GM18909 (cell line): ENCODE measurements around the gene EYS.

Source experiments
- ATAC-seq: cut with Tn5 transposase; IDR thresholded peaks from one replicate; pipeline ENCODE4 v1.9.1; 2021; ENCODE audit warnings: mild to moderate bottlenecking; ENCODE audit not compliant: unreplicated experiment, poor library complexity

EYS gene

DNA sequence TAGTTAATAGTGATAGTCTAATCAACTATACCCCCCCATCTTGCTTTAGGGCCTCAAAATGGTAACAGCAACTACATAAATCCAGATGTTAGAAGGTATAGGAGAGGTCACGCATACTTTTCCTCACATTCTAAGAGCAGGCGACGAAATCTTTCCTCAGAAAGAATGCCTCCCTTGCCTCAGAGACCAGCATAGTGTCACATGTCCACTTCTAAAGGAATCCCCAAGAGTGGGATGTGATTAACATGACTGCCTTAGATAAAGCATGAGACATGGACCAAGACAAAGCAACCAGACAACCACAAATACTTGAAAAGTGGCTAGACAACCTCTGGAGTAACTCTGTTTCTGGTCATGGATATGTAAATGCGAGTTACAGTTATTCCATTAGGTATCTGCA is 710.7 kb downstream of the EYS start:
- ATAC-seq = no peak

DNA sequence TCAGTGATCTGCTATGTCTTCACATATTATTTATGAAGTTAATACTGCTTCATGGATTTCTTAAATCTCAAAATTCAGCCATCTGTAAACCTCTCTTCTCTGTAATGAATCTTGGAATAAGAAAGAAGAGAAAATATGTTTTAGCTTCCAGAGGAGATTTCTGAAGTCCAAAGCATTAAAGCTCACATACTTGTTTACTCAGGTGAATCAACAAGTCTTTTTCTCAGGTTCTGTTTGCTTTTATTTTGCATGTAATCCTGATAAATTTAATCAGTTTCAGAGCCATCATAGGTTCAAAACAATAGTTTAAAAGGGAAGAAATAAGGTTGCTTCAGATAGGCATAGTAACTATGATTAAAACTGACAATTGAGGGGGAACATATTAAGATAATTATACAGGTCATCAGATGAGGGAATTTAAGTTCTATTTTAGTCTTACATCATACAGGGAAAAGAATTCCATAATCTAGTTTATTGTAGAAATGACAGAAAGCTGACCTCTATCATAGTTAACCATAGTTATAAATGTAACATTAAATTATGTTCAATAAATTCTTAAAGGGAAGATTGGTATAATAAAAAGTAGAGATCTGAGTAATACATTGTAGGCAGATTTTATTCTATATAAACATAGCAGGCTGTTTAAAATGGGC is 716.2 kb downstream of the EYS start:
- ATAC-seq = no peak

DNA sequence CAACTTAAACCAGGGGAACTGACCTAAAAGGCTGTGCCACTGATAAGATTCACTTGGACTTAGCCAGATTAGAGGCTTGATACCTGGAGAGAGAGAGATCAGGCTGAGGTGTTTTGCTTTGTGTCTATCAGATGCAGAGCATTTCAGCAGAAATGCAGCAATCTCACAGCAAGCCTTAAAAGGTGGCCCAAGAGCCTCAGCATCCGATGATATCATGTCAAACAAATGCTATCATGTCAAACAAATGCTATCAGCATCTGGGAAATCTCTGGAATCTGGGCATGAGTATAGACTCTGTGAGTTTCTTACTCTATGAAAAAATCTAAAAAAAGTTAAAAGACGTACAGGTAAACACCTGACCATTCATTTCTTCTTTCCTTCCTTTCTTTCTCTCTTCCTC is 718.9 kb downstream of the EYS start:
- ATAC-seq = no peak

DNA sequence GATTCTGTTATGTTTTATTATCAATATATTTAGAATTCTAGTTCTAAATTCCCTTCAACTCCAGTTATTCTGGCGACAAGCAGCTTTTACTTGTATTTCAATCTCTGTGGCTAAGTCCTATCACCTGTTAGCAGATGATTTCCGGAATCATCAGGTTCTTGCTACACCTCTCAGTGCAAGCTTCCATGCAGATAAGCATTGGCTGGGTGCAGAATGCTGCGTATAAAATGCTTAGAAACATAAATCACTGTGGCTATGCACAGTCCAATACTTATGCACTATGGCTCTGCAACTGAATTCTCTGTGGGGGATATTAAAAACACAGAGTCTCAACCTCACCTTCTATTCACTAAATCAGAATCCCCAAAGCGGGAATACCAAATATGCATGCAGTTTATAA is 720.0 kb downstream of the EYS start:
- ATAC-seq = no peak

DNA sequence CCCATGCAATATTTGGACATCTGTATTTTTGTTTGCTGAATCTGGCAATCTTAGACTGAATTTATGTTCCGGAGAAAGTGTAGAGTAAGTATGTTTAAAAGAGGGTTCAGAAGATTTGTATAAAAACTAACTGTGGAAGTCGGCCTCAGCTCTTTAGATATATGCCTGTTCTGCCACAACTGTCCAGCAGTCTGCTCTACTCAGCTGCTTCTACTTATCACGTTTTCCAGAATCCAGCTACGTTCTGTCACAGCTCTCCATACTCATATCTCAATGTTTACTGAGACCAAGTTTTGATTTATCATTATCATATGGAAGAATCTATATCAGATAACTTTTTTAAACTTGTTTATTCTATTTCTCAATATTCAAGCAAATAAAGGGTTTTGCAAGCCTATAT is 721.3 kb downstream of the EYS start:
- ATAC-seq = no peak

DNA sequence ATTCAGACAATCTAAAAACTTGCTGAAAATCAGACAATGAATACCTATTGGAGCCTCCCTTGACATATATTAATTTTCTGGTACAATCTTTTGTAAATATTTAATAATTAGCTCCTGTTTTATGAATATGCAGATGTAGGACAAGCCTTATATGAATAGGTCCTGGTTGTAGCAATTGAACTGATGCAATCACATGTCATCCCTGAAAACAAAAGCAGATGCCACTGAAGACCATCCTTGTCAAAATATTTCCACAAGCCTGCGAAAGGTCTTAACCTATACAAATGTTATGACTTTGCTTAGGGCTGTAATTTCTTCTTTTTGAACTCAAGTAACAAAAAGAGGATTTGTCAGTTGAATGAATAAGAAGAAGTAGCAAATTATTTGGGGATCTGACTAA is 722.1 kb downstream of the EYS start:
- ATAC-seq = no peak

DNA sequence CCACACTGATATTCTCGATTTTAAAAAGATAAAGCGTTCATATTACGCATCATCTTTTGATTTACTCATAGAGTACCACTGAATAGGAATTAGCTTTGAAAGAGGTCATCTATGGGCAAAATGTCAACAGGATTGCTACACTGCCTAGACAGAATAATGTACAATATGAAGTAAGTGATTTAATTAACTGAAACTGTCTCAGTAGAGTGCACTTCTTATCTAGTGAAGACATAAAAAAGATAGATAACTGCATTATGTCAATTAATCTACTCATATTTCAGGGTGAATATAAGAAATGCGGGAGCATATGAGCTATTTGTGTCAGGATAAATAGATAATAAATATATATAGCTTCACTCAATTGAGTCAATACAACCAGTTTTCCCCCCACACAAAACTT is 723.9 kb downstream of the EYS start:
- no peak for ATAC-seq

DNA sequence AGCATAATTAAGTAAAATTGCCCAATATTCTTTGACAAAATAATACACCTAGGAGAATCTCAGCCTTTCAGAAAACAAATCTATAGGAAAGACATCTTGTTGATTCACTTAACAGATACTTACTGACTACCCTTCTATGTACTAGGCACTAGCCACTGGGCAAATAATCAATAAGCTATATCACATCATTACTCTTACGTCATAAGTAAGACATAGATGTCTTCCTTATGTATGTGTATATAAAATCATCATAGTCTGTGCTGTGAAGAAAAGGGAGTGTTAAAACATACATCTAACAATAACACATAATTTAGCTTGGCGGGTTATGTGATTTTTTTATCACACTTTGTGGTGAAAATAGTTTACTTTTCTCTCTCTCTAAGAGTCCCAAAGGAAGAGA is 733.9 kb downstream of the EYS start:
- no peak for ATAC-seq

DNA sequence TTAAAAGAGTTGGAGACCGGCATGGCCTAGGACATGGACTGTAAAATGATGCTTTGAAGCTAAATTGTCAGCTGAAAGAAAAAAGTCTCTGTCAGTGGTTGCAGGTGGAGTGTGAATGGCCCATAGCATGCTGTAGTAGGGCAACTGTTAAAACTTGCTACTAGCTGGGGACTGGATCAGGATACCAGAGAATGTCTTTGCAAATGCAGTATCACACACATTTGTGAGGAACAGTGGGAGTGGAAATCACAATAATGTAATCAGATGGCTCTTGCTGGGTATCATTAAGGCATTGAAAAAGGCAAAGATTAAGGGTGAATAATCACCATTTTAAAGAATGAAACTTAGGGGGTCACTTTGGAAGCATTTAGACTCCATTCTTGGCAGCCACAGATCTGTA is 737.9 kb downstream of the EYS start:
- ATAC-seq = no peak

DNA sequence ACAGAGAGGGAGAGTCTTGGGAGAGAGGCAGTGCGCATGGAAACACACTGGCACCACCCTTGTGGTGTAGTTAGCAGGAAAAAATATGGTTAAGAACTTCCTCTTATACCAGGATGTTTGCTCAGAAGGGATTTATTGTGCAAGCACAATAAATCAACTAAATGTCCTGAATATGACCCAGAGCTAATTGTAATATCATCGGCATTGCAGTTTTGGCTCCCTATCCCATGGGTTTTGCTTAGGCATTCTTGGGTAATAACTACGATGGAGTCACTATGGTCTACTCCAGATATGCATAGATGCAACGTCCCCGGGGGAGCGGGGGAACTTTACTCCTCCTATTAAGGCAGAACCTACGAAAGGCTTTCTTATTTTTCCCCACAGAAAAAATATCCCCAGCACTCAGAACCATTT is 751.6 kb downstream of the EYS start:
- ATAC-seq = no peak

DNA sequence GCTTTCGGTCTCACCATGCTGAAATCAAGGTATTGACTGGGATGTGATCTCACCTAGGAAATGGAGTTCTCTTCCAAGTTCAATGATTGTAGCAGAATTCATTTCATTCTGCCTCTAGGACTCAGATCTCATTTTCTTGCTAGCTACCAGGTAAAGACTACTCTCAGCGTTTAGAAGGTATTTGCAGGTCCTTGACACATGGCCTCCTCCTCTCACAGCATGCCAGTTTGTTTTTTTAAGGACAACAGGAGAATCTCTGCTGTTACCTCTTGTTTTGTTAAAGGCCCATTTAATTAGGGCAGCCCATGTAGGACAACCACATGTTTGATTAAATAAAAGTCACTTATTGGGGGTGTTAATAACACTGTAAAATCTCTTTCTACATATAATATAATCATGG is 757.8 kb downstream of the EYS start:
- ATAC-seq = no peak

DNA sequence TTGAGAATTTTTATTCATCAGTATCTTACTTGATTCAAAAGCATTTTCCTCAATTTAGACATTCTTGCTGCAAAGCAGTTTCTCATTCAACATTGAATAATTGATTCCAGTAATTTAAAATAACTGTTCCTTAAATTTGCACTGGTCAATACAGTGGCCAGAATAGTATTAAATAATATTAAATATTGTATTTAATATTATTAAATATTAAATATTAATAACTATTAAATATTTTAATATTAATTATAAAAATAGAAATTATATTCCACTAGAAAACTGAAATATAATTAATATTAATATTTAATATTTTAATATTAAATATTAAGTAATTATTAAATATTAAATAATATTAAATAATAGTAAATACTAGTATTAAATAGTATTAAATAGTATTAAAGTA is 758.8 kb downstream of the EYS start:
- ATAC-seq = no peak

DNA sequence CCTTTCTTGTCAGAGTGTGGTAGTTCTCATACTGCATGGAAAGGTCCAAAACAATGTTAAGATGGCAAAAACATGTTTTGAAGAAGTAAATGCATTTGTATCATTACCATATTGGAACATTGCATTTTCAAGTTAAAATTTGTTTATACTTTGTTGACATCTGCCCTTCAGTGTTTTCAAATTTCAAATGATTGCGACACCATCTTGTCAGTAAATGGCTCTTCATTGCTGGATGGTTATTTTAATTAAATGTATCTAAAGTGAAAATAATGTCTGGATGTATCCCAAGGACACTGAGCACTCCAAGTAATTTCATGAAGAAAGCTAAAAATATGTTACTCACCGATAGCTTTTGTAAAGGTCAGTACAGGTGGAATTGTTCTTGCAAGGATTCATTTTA is 761.6 kb downstream of the EYS start:
- ATAC-seq = no peak

DNA sequence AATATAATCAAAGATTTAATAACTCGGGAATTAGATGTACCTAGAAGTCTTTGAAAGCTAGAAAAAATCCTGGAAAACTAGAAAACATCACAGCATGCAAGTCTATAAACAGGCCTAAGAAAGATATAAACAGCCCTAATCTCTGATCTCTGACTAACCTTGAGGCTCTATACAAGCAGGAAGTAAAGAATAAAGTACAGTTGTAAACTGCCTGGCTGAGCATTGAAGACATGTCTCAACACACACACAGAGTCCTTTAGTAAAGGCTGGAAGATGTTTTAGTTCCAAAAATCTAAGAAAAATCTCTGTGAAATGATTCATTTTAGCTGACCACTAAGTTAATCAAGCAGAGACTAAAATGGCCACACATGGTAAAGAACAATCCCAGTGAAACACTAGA is 774.5 kb downstream of the EYS start:
- ATAC-seq = no peak

DNA sequence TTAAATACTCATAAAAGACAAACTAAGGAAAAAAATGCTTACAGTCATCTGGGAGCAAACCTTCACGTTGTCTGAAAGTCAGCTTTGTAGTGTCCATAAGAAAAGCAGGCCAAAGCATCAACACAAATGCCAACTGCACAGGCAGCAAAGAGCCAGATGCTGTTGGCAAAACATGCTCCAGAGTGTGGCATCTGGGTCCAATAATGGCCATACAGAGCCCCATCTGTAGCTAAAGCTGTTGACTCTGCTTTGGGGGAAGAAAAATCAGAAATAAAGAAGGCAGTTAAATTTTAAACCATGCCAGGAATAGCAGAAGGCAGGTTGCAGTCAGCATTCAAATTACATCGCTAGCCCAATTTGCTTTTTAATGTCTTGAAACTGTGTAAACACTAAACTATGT is 776.3 kb downstream of the EYS start:
- ATAC-seq = no peak

DNA sequence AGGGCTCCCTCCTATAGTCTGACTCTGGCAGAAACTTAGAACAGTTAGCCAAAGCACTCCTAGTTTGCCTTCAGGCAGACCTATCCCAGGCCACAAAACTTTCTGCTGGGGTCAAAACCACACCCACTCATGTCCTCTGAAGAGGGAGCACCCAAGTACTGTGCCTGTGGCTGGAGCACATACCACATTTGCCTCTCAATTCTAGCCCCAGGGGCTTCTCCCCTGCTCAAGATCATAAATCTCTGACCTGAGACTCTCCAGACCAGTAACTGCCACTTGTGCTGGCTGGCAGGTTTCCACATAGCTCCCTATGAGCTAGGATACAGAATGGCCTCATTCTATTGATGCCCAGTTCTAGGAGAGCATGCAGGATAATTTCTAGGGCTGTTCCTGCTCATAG is 781.0 kb downstream of the EYS start:
- ATAC-seq = no peak

DNA sequence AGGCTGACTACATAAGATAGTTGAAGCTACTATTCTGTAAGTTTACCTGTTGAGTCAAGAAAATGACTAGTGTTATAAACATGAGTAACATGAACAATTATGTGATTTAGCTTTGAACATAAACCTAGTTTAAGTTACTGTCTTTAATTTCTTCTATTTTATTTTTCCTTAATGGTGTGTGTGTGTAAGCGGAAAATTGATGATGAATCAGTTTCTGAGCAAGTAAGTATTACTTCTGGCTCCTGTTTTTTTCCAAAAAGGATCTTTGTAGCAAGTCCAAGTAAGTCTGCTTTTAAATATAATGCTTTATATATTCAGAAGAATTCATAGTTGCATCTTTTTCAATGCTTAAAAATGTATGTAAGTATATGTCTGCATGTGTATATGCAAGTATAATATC is 786.8 kb downstream of the EYS start:
- no peak for ATAC-seq

DNA sequence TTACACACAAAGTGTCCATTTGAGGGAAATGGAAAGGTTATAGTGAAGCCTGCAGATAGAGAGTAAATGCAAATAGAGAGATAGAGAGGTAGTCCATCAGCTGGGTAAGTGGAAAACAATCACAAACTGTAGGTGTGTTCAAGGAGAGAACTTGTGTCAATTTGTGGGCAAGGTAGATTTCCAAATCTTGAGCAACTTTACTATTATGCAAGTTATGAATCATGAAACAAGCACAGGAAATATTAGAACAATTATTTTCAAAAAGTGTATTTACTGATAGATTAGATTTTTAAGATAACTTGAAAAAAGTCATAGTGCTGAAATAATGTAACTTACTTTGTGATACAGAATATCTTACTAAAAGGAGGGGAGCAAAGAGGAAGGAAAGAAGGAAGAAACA is 792.9 kb downstream of the EYS start:
- no peak for ATAC-seq

DNA sequence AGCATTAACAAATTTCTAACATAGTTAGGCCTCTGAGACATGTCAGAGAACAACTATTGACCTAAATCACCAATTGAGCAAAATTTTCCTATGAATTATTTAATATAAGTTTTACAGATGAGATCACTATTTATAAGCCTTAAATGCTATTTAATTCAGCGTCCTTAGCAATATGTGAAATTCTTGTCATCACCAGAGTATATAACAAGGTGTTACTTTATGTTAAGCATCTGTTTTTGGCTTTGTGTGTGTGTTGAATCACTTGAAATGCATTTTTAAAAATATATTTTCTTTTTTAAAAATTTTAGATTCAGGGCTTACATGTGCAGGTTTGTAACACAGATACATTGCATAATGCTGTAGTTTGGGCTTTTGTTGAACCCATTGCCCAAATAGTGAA is 794.1 kb downstream of the EYS start:
- ATAC-seq = no peak

DNA sequence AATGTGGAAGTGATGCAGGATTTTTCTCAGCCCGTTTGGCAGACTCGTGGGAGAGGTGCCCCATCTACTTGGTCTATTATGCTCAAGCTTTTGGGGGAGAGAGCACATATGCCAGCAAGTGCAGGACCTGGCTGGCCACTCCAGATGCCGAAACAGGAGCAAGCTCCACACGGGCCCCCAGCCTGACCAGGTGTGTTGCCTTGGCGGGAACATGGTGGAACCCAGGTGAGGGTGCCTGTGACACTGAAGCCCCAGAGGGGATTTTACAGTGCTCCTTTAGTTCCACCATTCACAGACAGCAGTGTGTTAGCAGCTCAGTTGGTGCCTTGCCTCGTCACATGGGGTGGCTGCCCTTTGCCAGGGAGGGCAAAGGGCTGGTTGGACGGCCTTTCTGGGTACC is 798.9 kb downstream of the EYS start:
- no peak for ATAC-seq

DNA sequence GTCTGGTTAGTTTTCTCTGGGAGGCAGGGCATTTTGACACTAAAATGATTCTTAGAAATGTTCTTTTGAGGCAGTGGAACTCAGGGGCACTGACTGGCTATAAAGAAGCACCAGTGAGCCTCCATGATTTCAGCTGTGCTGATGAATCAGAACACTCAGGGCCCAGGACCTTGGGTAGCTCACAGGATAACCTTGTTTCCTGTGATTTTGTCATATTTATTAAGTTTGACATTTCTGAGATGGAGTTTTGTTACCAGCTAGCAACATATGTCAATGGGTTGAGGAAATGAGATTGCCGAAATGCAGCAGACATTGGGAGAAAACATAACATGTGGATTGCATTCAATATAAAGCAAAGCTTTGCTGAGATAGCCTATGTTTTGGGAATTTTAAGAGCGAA is 802.4 kb downstream of the EYS start:
- ATAC-seq = no peak

DNA sequence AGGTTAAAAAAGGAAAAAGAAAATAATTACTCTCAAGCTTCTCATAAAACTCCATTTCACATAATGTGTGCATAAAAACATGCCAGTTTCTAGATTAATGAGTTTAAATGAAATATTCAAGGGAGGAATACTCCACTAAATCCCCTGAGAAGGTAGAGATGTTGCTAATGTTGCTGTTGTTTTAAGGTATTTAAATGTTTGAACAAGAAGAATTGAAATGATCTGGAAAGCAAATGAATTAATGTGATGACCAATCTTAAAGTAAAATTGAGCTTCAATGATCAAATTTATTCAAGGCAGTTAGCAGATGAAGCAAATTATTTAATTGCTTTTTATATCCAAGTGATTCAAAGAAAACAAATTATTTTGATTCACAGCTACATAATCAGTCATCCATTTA is 804.4 kb downstream of the EYS start:
- ATAC-seq = no peak

DNA sequence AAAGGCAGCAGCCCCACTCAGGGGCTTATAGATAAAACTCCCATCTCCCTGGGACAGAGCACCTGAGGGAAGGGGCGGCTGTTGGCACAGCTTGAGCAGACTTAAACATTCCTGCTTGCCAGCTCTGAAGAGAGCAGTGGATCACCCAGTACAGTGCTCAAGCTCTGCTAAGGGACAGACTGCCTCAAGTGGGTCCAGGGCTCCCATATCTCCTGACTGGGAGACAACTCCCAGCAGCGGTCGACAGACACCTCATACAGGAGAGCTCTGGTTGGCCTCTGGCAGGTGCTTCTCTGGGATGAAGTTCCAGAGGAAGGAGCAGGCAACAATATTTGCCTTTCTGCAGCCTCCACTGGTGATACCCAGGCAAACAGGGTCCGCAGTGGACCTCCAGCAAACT is 810.1 kb downstream of the EYS start:
- no peak for ATAC-seq
